IMR-90 (cell line): ENCODE measurements around the gene TMEM100. TPM values are rescaled to one million over a fixed set of nuclear protein-coding genes. Genes with fewer than 3 reads are reported as not detected.

Experiments used
- ATAC-seq: fragments of 200-7000 bp; cut with Tn5 transposase; 2 replicates; pipeline ENCODE4 v1.9.1; 2020; ENCODE audit warnings: low read depth, mild to moderate bottlenecking, moderate library complexity
- BruUV-seq: library from RNA; stranded (reverse); fragments of 400-500 nt; replicated peaks from 2 replicates; lab custom pipeline; 2021; lab: Mats Ljungman, UMichigan
- CTCF ChIA-PET: fragments of 300-600 bp; formaldehyde crosslinking; extraction: SDS; loops from one replicate; lab custom pipeline; 2021; ENCODE audit warnings: antibody characterized with exemption; lab: Yijun Ruan, JAX
- POLR2A ChIA-PET: fragments of 300-600 bp; sonication (Branson Sonifier 250); formaldehyde crosslinking; loops from one replicate; lab custom pipeline; 2022; ENCODE audit warnings: antibody characterized with exemption; ENCODE audit not compliant: unreplicated experiment; lab: Charles Lee
- DNase-seq: peaks from one replicate; pipeline ENCODE4 v3.0.0; 2013
- H2AFZ ChIP-seq: replicated peaks from 2 replicates; pipeline ENCODE3; 2013; ENCODE audit warnings: low read length, mild to moderate bottlenecking; ENCODE audit not compliant: poor library complexity
- H2AK5ac ChIP-seq: 2 replicates; pipeline ENCODE4 v1.6.1; 2013; ENCODE audit warnings: low read depth, low read length, inconsistent platforms
- H2AK9ac ChIP-seq: replicated peaks from 2 replicates; pipeline ENCODE3; 2013; ENCODE audit warnings: mild to moderate bottlenecking, low read depth, low read length, moderate library complexity; ENCODE audit not compliant: poor library complexity
- H2BK120ac ChIP-seq: 2 replicates; pipeline ENCODE4 v1.6.1; 2013; ENCODE audit warnings: low read depth, low read length, inconsistent platforms
- H2BK15ac ChIP-seq: 3 replicates; pipeline ENCODE4 v1.6.1; 2013; ENCODE audit warnings: low read depth, low read length, inconsistent platforms
- H2BK20ac ChIP-seq: 2 replicates; pipeline ENCODE4 v1.6.1; 2013; ENCODE audit warnings: low read depth, mild to moderate bottlenecking, inconsistent platforms, low read length, moderate library complexity
- H2BK5ac ChIP-seq: 2 replicates; pipeline ENCODE4 v1.6.1; 2013; ENCODE audit warnings: mild to moderate bottlenecking, low read depth, low read length, inconsistent platforms; ENCODE audit not compliant: poor library complexity, severe bottlenecking
- H3K14ac ChIP-seq: replicated peaks from 2 replicates; pipeline ENCODE4 v1.6.1; 2013; ENCODE audit warnings: low read depth, low read length, inconsistent platforms
- H3K18ac ChIP-seq: 2 replicates; pipeline ENCODE4 v1.6.1; 2013; ENCODE audit warnings: low read depth, low read length, control low read depth
- H3K23ac ChIP-seq: 2 replicates; pipeline ENCODE4 v1.6.1; 2013; ENCODE audit warnings: low read depth, low read length, inconsistent platforms
- H3K27ac ChIP-seq: 2 replicates; pipeline ENCODE4 v1.5.1; 2013; ENCODE audit warnings: mild to moderate bottlenecking, control low read depth, low read length; ENCODE audit not compliant: insufficient read depth
- H3K27me3 ChIP-seq: 2 replicates; pipeline ENCODE4 v1.6.1; 2013; ENCODE audit warnings: low read length; ENCODE audit not compliant: control insufficient read depth, insufficient read depth
- H3K36me3 ChIP-seq: 2 replicates; pipeline ENCODE4 v1.6.1; 2013; ENCODE audit warnings: low read length, mixed read lengths; ENCODE audit not compliant: control insufficient read depth, insufficient read depth
- H3K4ac ChIP-seq: 2 replicates; pipeline ENCODE4 v1.6.1; 2013; ENCODE audit warnings: low read depth, low read length, inconsistent platforms
- H3K4me1 ChIP-seq: 2 replicates; pipeline ENCODE4 v1.6.1; 2013; ENCODE audit warnings: low read length, mixed read lengths; ENCODE audit not compliant: control insufficient read depth, insufficient read depth
- H3K4me2 ChIP-seq: 2 replicates; pipeline ENCODE4 v1.6.1; 2013; ENCODE audit warnings: low read depth, mild to moderate bottlenecking, control low read depth, low read length, moderate library complexity
- H3K4me3 ChIP-seq: 2 replicates; pipeline ENCODE4 v1.5.1; 2013; ENCODE audit warnings: low read depth, mild to moderate bottlenecking, control low read depth, low read length, moderate library complexity; ENCODE audit not compliant: insufficient read depth
- H3K56ac ChIP-seq: 2 replicates; pipeline ENCODE4 v1.6.1; 2013; ENCODE audit warnings: low read length, inconsistent platforms; ENCODE audit not compliant: insufficient read depth; ENCODE audit errors: extremely low read depth
- H3K79me1 ChIP-seq, 2 experiments: 2 replicates each; pipeline ENCODE4 v1.6.1; 2013; ENCODE audit warnings: low read length in 2 of 2, inconsistent platforms in 1 of 2, low read depth in 1 of 2
- H3K9ac ChIP-seq: 2 replicates; pipeline ENCODE4 v1.6.1; 2013; ENCODE audit warnings: low read depth, low read length, control low read depth
- H3K9me1 ChIP-seq: 2 replicates; pipeline ENCODE4 v1.6.1; 2013; ENCODE audit warnings: low read length, inconsistent platforms; ENCODE audit not compliant: insufficient read depth
- H3K9me3 ChIP-seq: 2 replicates; pipeline ENCODE4 v1.6.1; 2013; ENCODE audit warnings: low read length; ENCODE audit not compliant: control insufficient read depth, insufficient read depth
- H4K20me1 ChIP-seq: 2 replicates; pipeline ENCODE4 v1.6.1; 2013; ENCODE audit warnings: low read length, inconsistent platforms; ENCODE audit not compliant: insufficient read depth
- H4K5ac ChIP-seq: 2 replicates; pipeline ENCODE4 v1.6.1; 2013; ENCODE audit warnings: mild to moderate bottlenecking, low read depth, low read length, control low read depth
- H4K8ac ChIP-seq, 2 experiments: 2 replicates each; pipeline ENCODE4 v1.6.1; 2013; ENCODE audit warnings: low read depth in 2 of 2, low read length in 2 of 2, control low read depth in 1 of 2, inconsistent platforms in 1 of 2
- H4K91ac ChIP-seq: 2 replicates; pipeline ENCODE4 v1.6.1; 2013; ENCODE audit warnings: low read depth, low read length, inconsistent platforms; ENCODE audit not compliant: insufficient read depth
- CEBPB ChIP-seq: IDR thresholded peaks from 2 replicates; pipeline ENCODE4 v1.6.1; 2012; ENCODE audit warnings: low read depth, low read length, improper control_type of control experiment
- CHD1 ChIP-seq: IDR thresholded peaks from 2 replicates; pipeline ENCODE4 v1.6.1; 2012; ENCODE audit warnings: low read depth, low read length, improper control_type of control experiment
- MXI1 ChIP-seq: IDR thresholded peaks from 2 replicates; pipeline ENCODE4 v1.6.1; 2012; ENCODE audit warnings: low read depth, mild to moderate bottlenecking, low read length, moderate library complexity, borderline replicate concordance
- NFE2L2 ChIP-seq: fragments of 150-350 bp; IDR thresholded peaks from 2 replicates; pipeline ENCODE4 v1.6.1; 2016; ENCODE audit warnings: low read depth, mild to moderate bottlenecking, low read length
- POLR2A ChIP-seq: IDR thresholded peaks from 2 replicates; pipeline ENCODE4 v1.6.1; 2012; ENCODE audit warnings: mild to moderate bottlenecking, low read depth, low read length
- RAD21 ChIP-seq: IDR thresholded peaks from 2 replicates; pipeline ENCODE4 v1.6.1; 2012; ENCODE audit warnings: low read length, improper control_type of control experiment
- RCOR1 ChIP-seq: IDR thresholded peaks from 2 replicates; pipeline ENCODE4 v1.6.1; 2012; ENCODE audit warnings: mild to moderate bottlenecking, low read length, improper control_type of control experiment; ENCODE audit not compliant: insufficient replicate concordance
- WGBS, 2 experiments: methylation state at CpG; one replicate each; pipeline versions ENCODE4 v1.1.5 to v1.1.7; 2013; ENCODE audit warnings: missing lambda C conversion rate in 2 of 2; ENCODE audit not compliant: insufficient read length in 1 of 2; ENCODE audit errors: extremely low coverage in 2 of 2; 5-methylcytosine and 5-hydroxymethylcytosine counted together
- dilution Hi-C: fragments of 300-500 bp; cut with HindIII; formaldehyde crosslinking; loops from one replicate; pipeline ENCODE4 v1.14.3; 2018; ENCODE audit warnings: low sequenced_read_pairs; ENCODE audit not compliant: unreplicated experiment
- in situ Hi-C: fragments of 300-500 bp; cut with MboI; formaldehyde crosslinking; loops from 3 replicates; pipeline ENCODE4 v1.14.3; 2019; ENCODE audit warnings: low sequenced_read_pairs, inconsistent platforms, mixed read lengths
- intact Hi-C: fragments of 100-400 bp; cut with micrococcal nuclease; formaldehyde crosslinking; loops from 2 replicates; pipeline ENCODE4 v1.10.0; 2022
- polyA plus RNA-seq, 3 experiments: library from polyadenylated mRNA; depleted of rRNA; stranded (reverse); fragments of >200 nt; gene quantifications; 2 replicates each; pipeline ENCODE4 v1.2.3, GENCODE V29; 2012; ENCODE audit warnings: low replicate concordance in 1 of 3
- total RNA-seq: library from RNA; depleted of rRNA; stranded (reverse); fragments of >200 nt; gene quantifications from 2 replicates; pipeline ENCODE4 v1.2.3, GENCODE V29; 2012
- TF ChIP-seq, protein P1 (sequence below): fragments of 150-350 bp; IDR thresholded peaks from 2 replicates; pipeline ENCODE4 v1.6.1; 2016; ENCODE audit warnings: low read depth, mild to moderate bottlenecking, low read length, moderate library complexity, borderline replicate concordance
- TF ChIP-seq, protein P2 (sequence below): fragments of 150-350 bp; IDR thresholded peaks from 2 replicates; pipeline ENCODE4 v1.6.1; 2017; ENCODE audit warnings: mild to moderate bottlenecking, antibody characterized with exemption, low read length, low read depth

The TMEM100 gene
- total and polyA plus RNA-seq, 2 of the 4 experiments (the other 2 are of a cell fraction): 0.21 to 0.36 TPM

GRCh38 chr17:55760643-55761355, 38.1 kb upstream of the TMEM100 start:
- Histone ChIP-seq H3K9me1 (no peaks in the 10 kb centered on the region; the same call in 1 of the 2 replicates), H3K14ac (no peak overlapping the region), H3K56ac (no peak overlapping the region), H2BK5ac (no peak overlapping the region), H4K91ac (no peak overlapping the region), H2AK5ac (no peak overlapping the region), H4K5ac (no peak overlapping the region), H2BK20ac (no peak overlapping the region), H3K36me3 (no peaks in the 10 kb centered on the region; the same call in 1 of the 2 replicates), H3K27ac (no peak overlapping the region), H3K9me3 (no peaks in the 10 kb centered on the region), H3K27me3 (no peaks in the 10 kb centered on the region), H3K4me3 (no peak overlapping the region), H2BK15ac (no peak overlapping the region), H4K20me1 (0 out of 2 replicates have a peak, but pooled peaks cover 3% of the 10 kb centered on the region), H3K4me2 (no peak overlapping the region), H3K4ac (no peak overlapping the region), H2AFZ (no peak overlapping the region), H3K18ac (no peak overlapping the region), H3K79me1 (peaks cover 16 to 37% of the 10 kb centered on the region in 2 experiments), H3K9ac (no peak overlapping the region), H2AK9ac (no peak overlapping the region), H3K4me1 (no peaks in the 10 kb centered on the region), H2BK120ac (no peak overlapping the region), H3K23ac (no peak overlapping the region), H4K8ac (no peak overlapping the region)
- CTCF ChIA-PET: no interaction called here
- no peak for TF ChIP-seq RCOR1
- TF ChIP-seq, protein P1, sequence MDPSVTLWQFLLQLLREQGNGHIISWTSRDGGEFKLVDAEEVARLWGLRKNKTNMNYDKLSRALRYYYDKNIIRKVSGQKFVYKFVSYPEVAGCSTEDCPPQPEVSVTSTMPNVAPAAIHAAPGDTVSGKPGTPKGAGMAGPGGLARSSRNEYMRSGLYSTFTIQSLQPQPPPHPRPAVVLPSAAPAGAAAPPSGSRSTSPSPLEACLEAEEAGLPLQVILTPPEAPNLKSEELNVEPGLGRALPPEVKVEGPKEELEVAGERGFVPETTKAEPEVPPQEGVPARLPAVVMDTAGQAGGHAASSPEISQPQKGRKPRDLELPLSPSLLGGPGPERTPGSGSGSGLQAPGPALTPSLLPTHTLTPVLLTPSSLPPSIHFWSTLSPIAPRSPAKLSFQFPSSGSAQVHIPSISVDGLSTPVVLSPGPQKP: no peak
- no peak for TF ChIP-seq POLR2A
- no peak for TF ChIP-seq RAD21
- no peak for TF ChIP-seq NFE2L2
- TF ChIP-seq, protein P2, sequence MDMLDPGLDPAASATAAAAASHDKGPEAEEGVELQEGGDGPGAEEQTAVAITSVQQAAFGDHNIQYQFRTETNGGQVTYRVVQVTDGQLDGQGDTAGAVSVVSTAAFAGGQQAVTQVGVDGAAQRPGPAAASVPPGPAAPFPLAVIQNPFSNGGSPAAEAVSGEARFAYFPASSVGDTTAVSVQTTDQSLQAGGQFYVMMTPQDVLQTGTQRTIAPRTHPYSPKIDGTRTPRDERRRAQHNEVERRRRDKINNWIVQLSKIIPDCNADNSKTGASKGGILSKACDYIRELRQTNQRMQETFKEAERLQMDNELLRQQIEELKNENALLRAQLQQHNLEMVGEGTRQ: no peak
- TF ChIP-seq MXI1: no peak
- no peak for TF ChIP-seq CEBPB
- no peak for TF ChIP-seq CHD1
- dilution Hi-C loops (no loop called here), in situ Hi-C loops (no loop called here), intact Hi-C loops (no loop called here)
- POLR2A ChIA-PET: no interaction called here
- BruUV-seq: no TSS peak
- ATAC-seq: no peak
- WGBS, 2 experiments: no CpG with 5 or more reads among the region's 3 CpGs
- DNase-seq: no peak
